HAP-1 (cell line): ENCODE results near the gene MUC22.
"Not testable (repeated sequence)": the region's sequence is repeated elsewhere in the genome, so short reads cannot be mapped to it uniquely, and the experiment has no call there.

Experiments
- DNase-seq, 2 experiments: peaks; one replicate each; pipeline ENCODE4 v3.0.0-alpha.2; 2016 to 2020; ENCODE audit warnings: low spot score in 2 of 2
- H3K27me3 ChIP-seq: fragments of 250-450 bp; sonication (Bioruptor Pico); 2 replicates; pipeline ENCODE4 v1.5.1; 2020; ENCODE audit warnings: low read depth, mild to moderate bottlenecking, moderate library complexity
- H3K36me3 ChIP-seq: fragments of 250-450 bp; sonication (Bioruptor Pico); replicated peaks from 2 replicates; pipeline ENCODE4 v1.5.1; 2020; ENCODE audit warnings: mild to moderate bottlenecking
- H3K4me1 ChIP-seq: fragments of 250-450 bp; sonication (Bioruptor Pico); 2 replicates; pipeline ENCODE4 v1.5.1; 2020; ENCODE audit warnings: mild to moderate bottlenecking
- H3K4me3 ChIP-seq: fragments of 250-450 bp; sonication (Bioruptor Pico); 2 replicates; pipeline ENCODE4 v1.5.1; 2020; ENCODE audit warnings: mild to moderate bottlenecking, moderate library complexity
- H3K9me3 ChIP-seq: fragments of 250-450 bp; sonication (Bioruptor Pico); 2 replicates; pipeline ENCODE4 v1.5.1; 2020; ENCODE audit warnings: mild to moderate bottlenecking, moderate library complexity
- in situ Hi-C: fragments of 300-500 bp; cut with MboI; formaldehyde crosslinking; loops from 3 replicates; pipeline ENCODE4 v1.14.3; 2020; ENCODE audit warnings: low sequenced_read_pairs, inconsistent platforms, mixed read lengths

Gene MUC22

GRCh38 chr6:31005249-31006020, 4.8 kb upstream of the MUC22 start:
- Histone ChIP-seq H3K4me1 (no peaks in the 10 kb centered on the region), H3K4me3 (no peak overlapping the region), H3K27me3 (peaks cover 27% of the 10 kb centered on the region), H3K9me3 (no peaks in the 10 kb centered on the region), H3K36me3 (no peaks in the 10 kb centered on the region)
- in situ Hi-C loops, result no loop called here
- DNase-seq, result no peak

GRCh38 chr6:31007694-31008093, 2.6 kb upstream of the MUC22 start:
- H3K27me3 ChIP-seq, result peaks cover 27% of the 10 kb centered on the region
- no peaks in the 10 kb centered on the region for H3K36me3 ChIP-seq
- in situ Hi-C loops, result no loop called here
- H3K4me3 ChIP-seq, result no peak overlapping the region
- DNase-seq, result no peak
- H3K4me1 ChIP-seq, result no peaks in the 10 kb centered on the region
- H3K9me3 ChIP-seq, result no peaks in the 10 kb centered on the region

GRCh38 chr6:31008165-31008564, 2.1 kb upstream of the MUC22 start:
- in situ Hi-C loops, result no loop called here
- no peaks in the 10 kb centered on the region for H3K9me3 ChIP-seq
- DNase-seq, result no peak
- H3K27me3 ChIP-seq, result peaks cover 27% of the 10 kb centered on the region
- no peaks in the 10 kb centered on the region for H3K4me1 ChIP-seq
- H3K4me3 ChIP-seq, result no peak overlapping the region
- H3K36me3 ChIP-seq, result no peaks in the 10 kb centered on the region

GRCh38 chr6:31009731-31010130, 543 bp upstream of the MUC22 start:
- DNase-seq, result no peak
- H3K4me1 ChIP-seq, result no peaks in the 10 kb centered on the region
- H3K27me3 ChIP-seq, result peaks cover 26% of the 10 kb centered on the region
- in situ Hi-C loops, result no loop called here
- no peaks in the 10 kb centered on the region for H3K9me3 ChIP-seq
- H3K4me3 ChIP-seq, result no peak overlapping the region
- H3K36me3 ChIP-seq, result no peaks in the 10 kb centered on the region

- in situ Hi-C loops, result no loop called here
- H3K36me3 ChIP-seq, result no peaks in the 10 kb centered on the region
- no peaks in the 10 kb centered on the region for H3K4me1 ChIP-seq
- H3K4me3 ChIP-seq, result no peak overlapping the region
- peaks cover 25% of the 10 kb centered on the region for H3K27me3 ChIP-seq
- H3K9me3 ChIP-seq, result peaks cover under 1% of the 10 kb centered on the region; the same call in 1 of the 2 replicates
- no peak for DNase-seq
Observed at GRCh38 chr6:31011153-31011552, 879 bp downstream of the MUC22 start.

GRCh38 chr6:31016659-31017299, 6.5 kb downstream of the MUC22 start:
- Histone ChIP-seq H3K27me3 (no peaks in the 10 kb centered on the region; the same call in 1 of the 2 replicates), H3K36me3 (no peaks in the 10 kb centered on the region), H3K9me3 (peaks cover 4% of the 10 kb centered on the region; the same call in 1 of the 2 replicates), H3K4me1 (no peaks in the 10 kb centered on the region), H3K4me3 (no peak overlapping the region)
- in situ Hi-C loops, result no loop called here
- no peak for DNase-seq

GRCh38 chr6:31017436-31017835, 7.2 kb downstream of the MUC22 start:
- H3K9me3 ChIP-seq, H3K4me1 ChIP-seq, H3K36me3 ChIP-seq, H3K4me3 ChIP-seq, in situ Hi-C loops, DNase-seq, H3K27me3 ChIP-seq: not testable (repeated sequence)

GRCh38 chr6:31020057-31020456, 9.8 kb downstream of the MUC22 start:
- H3K36me3 ChIP-seq, result no peaks in the 10 kb centered on the region
- H3K4me3 ChIP-seq, result no peak overlapping the region
- H3K4me1 ChIP-seq, result no peaks in the 10 kb centered on the region
- peaks cover 4% of the 10 kb centered on the region; the same call in 1 of the 2 replicates for H3K9me3 ChIP-seq
- no peak for DNase-seq
- peaks cover 2% of the 10 kb centered on the region; the same call in 1 of the 2 replicates for H3K27me3 ChIP-seq
- in situ Hi-C loops, result no loop called here

- H3K4me1 ChIP-seq, DNase-seq, in situ Hi-C loops, H3K27me3 ChIP-seq, H3K4me3 ChIP-seq, H3K36me3 ChIP-seq, H3K9me3 ChIP-seq: not testable (repeated sequence)
Observed at GRCh38 chr6:31020631-31021255, 10.5 kb downstream of the MUC22 start.

GRCh38 chr6:31021705-31022531, 11.6 kb downstream of the MUC22 start:
- DNase-seq, H3K27me3 ChIP-seq, in situ Hi-C loops, H3K4me1 ChIP-seq, H3K36me3 ChIP-seq, H3K4me3 ChIP-seq, H3K9me3 ChIP-seq: not testable (repeated sequence)

GRCh38 chr6:31025595-31025994, 15.3 kb downstream of the MUC22 start:
- Histone ChIP-seq H3K36me3 (no peaks in the 10 kb centered on the region), H3K4me3 (no peak overlapping the region), H3K9me3 (no peaks in the 10 kb centered on the region), H3K4me1 (no peaks in the 10 kb centered on the region), H3K27me3 (0 out of 2 replicates have a peak, but pooled peaks cover 2% of the 10 kb centered on the region)
- in situ Hi-C loops, result no loop called here
- no peak for DNase-seq

GRCh38 chr6:31031095-31031494, 20.8 kb downstream of the MUC22 start:
- Histone ChIP-seq H3K4me3 (no peak overlapping the region), H3K4me1 (no peaks in the 10 kb centered on the region), H3K36me3 (no peaks in the 10 kb centered on the region), H3K27me3 (0 out of 2 replicates have a peak, but pooled peaks cover 2% of the 10 kb centered on the region), H3K9me3 (no peaks in the 10 kb centered on the region)
- in situ Hi-C loops, result no loop called here
- DNase-seq, result no peak

- Histone ChIP-seq H3K4me1 (no peaks in the 10 kb centered on the region), H3K27me3 (0 out of 2 replicates have a peak, but pooled peaks cover 2% of the 10 kb centered on the region), H3K9me3 (no peaks in the 10 kb centered on the region), H3K4me3 (no peak overlapping the region), H3K36me3 (no peaks in the 10 kb centered on the region)
- DNase-seq, result no peak
- in situ Hi-C loops, result no loop called here
Observed at GRCh38 chr6:31033075-31033474, 22.8 kb downstream of the MUC22 start.
